IPS-NIHi7 (cell line): ENCODE data around the gene ADAM12.
"Not testable (repeated sequence)": the region's sequence is repeated elsewhere in the genome, so short reads cannot be mapped to it uniquely, and the experiment has no call there.

Experiments used
- DNase-seq: peaks from one replicate; pipeline ENCODE4 v3.0.0; 2012; ENCODE audit warnings: mixed read lengths; ENCODE audit errors: extremely low spot score

ADAM12 gene

DNA sequence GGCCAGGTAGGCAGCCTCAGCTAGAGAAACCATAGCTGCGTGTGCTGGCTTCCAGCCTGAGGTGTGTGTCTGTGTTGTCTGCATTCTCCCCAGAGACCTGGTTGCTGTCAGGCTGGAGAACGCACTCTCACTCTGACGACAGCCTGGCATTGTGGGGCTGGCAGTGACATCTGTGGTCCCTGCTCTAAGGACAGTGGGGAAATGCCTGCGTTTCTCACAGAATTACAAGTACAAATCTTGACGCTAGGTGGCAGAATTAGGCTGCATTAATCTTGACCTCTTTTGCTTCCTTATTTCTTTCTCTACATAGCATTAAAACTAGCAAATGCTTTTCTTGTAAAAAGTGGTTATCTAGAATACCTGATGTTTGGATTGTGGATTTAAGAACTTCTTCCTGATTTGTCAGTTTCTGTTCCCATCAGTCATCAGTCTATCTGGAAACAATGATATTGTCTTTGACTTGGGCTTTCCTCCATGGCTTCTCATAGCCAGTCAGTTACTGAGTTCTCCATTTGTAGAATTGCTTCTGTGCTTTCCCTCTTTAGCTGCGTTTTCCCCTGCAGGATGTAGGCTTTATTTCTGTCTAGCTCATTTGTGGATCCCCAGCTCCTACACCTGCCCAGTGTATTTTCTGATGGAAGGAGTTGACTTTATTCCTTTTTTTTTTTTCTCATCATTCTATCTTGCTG, 405.9 kb downstream of the ADAM12 start:
- peak; percentile 53 for DNase-seq

DNA sequence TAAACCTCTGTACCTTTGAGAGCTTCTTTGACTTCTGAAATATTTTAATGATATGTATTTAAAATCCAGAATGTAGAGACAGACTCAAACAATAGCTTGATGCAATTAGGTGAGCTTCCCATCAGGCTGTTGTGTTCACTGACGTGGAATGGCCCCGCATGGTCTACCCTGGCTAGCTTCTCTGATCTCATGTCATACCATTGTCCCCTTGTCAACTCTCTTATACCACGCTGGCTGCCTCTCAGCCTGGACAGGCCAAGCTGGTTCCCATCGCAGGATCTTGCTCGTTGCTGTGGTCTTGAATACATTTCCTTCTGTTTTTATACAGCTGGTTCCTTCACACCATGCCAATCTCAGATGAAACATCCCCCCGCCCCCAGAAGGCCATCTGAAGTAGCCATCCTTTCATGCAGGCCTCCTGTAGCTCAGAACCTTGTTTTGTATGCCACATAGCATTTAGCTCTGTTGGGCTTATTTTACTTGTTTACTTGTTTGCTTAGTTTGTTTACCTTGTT, 407.7 kb downstream of the ADAM12 start:
- DNase-seq = no peak

DNA sequence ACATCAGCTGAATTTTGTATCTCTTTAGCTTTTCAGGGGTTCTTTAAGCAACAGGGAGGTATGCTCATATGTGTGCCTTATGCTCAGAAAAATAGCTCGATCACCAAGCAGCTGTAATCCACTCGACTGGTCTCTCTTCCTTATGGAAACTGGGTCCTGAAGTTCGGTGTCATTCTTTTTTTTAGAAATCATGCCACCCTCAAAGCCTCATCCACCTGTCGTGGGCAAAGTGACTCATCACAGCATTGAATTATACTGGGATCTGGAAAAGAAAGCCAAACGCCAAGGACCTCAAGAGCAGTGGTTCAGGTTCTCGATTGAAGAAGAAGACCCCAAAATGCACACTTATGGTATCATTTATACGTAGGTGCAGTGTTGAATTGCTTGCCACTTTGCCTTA, 408.3 kb downstream of the ADAM12 start:
- no peak for DNase-seq

DNA sequence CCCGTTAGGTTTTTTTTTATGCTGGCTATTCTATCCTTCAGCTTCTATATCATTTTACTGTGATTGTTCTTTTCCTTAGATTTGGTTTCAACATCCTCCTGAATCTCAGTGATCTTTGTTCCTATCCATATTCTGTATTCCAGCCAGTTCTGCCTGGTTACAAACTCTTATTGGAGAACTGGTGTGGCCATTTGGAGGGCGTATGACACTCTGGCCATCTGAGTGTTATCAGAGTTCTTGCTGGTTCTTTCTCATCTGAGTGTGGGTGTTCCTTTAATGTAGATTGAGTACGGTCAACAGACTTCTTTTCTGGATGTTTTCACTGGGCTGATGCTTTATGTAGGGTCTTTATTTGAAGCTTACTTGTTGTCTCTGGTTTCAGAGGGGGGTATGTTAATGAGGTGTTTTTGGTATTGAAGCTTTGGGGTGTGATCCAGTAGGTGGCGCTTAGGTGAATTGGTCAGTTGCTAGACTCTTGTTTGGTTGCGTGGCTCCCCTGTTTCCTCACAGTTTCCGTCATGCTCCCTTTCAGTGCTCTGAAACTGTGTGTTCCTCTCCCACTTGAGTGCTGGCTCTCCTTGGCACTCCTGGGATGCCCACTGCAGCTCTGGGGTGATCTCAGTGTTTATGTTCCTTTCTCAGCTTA, 411.2 kb downstream of the ADAM12 start:
- DNase-seq = no peak

DNA sequence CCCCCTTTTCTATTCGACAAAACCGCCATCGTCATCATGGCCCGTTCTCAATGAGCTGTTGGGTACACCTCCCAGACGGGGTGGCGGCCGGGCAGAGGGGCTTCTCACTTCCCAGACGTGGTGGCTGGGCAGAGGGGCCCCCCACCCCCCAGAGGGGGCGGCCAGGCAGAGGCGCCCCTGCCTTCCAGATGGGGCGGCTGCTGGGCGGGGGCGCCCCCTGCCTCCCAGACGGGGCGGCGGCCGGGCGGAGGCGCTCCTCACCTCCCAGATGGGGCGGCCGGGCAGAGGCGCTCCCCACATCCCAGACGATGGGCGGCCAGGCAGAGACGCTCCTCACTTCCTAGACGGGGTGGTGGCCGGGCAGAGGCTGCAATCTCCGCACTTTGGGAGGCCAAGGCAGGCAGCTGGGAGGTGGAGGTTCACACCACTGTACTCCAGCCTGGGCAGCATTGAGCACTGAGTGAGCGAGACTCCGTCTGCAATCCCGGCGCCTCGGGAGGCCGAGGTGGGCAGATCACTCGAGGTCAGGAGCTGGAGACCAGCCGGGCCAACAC, 418.1 kb downstream of the ADAM12 start:
- not testable (repeated sequence) for DNase-seq

DNA sequence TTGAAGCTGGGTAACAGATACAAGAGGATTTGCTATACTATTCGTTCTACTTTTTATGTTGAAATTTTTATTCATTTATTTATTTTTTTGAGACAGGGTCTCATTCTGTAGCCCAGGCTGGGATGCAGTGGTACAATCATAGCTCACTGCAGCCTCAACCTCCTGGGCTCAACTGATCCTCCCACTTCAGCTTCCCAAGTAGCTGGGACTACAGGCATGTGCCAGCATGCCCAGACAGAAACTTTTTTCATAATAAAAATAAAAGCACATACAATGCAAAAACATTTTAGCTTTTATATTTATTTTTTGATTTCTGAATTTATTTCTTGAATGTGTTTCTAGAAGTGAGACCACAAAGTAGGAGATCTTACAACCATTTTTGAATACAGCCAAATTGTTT, 420.7 kb downstream of the ADAM12 start:
- no peak for DNase-seq

DNA sequence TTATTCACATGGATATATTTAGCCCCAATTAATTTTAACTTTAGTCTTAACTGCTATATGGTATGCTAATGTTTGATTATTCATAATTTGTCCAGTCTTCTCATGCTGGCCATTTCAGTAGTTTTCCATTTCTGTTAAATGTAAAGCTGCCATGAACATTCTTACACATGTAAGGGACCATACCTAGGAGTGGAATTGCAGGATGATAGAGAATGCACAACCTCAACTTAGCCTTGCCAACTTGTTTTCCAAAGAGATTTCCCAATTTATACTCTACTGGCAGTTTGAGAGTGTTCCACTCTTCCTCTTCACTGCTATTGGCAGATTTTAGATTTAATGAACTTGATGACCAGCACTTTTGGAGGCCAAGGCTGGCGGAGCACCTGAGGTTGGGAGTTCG, 423.7 kb downstream of the ADAM12 start:
- no peak for DNase-seq
